Endothelial cell of umbilical vein (primary cell): ENCODE measurements around the gene KRTAP10-8.

Source experiments
- CTCF ChIP-seq, 2 donors: IDR thresholded peaks; 1 replicate in 1 of 2; 2 replicates in 1 of 2; pipeline ENCODE4 v1.5.1; 2011; ENCODE audit warnings: low read length in 2 of 2, mild to moderate bottlenecking in 2 of 2, moderate library complexity in 2 of 2, control low read depth in 1 of 2, inconsistent platforms in 1 of 2, low read depth in 1 of 2; ENCODE audit not compliant: insufficient read depth in 1 of 2; ENCODE audit errors: extremely low read depth in 1 of 2
- EZH2 ChIP-seq: IDR thresholded peaks from 2 replicates; pipeline ENCODE4 v1.6.1; 2012; ENCODE audit warnings: borderline replicate concordance, low read depth, mild to moderate bottlenecking, moderate library complexity, low read length, inconsistent platforms; ENCODE audit not compliant: severe bottlenecking
- FOS ChIP-seq: IDR thresholded peaks from 2 replicates; pipeline ENCODE4 v1.6.1; 2011; ENCODE audit warnings: mild to moderate bottlenecking, low read length, moderate library complexity, borderline replicate concordance; ENCODE audit not compliant: insufficient read depth
- JUN ChIP-seq: IDR thresholded peaks from 2 replicates; pipeline ENCODE4 v1.6.1; 2011; ENCODE audit warnings: borderline replicate concordance, low read depth; ENCODE audit not compliant: insufficient read length, insufficient read depth
- MYC ChIP-seq: IDR thresholded peaks from one replicate; pipeline ENCODE4 v1.6.1; 2011; ENCODE audit warnings: mild to moderate bottlenecking, low read depth, low read length
- POLR2A ChIP-seq: IDR thresholded peaks from 2 replicates; pipeline ENCODE4 v1.6.1; 2012; ENCODE audit warnings: low read depth, mild to moderate bottlenecking, control low read depth, low read length
- POLR2AphosphoS5 ChIP-seq: IDR thresholded peaks from 2 replicates; pipeline ENCODE4 v1.6.1; 2012; ENCODE audit warnings: low read depth, mild to moderate bottlenecking, control low read depth, low read length, moderate library complexity; ENCODE audit not compliant: insufficient read depth

GRCh38 chr21:44614961-44615391 is 3.1 kb downstream of the KRTAP10-8 start:
- TF ChIP-seq JUN (no peak), EZH2 (no peak), FOS (no peak), POLR2A (no peak), CTCF (IDR thresholded peaks at IDR 0.05; ENCODE audit: extremely low read depth in 1 of 2, insufficient read depth in 1 of 2, low read depth in 1 of 2, low read length in 2 of 2) (no peak), POLR2AphosphoS5 (no peak), MYC (no peak)
